Stimulated activated CD4-positive, alpha-beta T cell treated with anti-CD3 and anti-CD28 coated beads, TNF-alpha, amount 100 ng/mL, for 48 hours (primary cell): ENCODE measurements around the gene HSPB7.
"Not testable (repeated sequence)": the region's sequence is repeated elsewhere in the genome, so short reads cannot be mapped to it uniquely, and the experiment has no call there.

ENCODE experiments used
- DNase-seq, 3 donors: peaks; one replicate each; pipeline ENCODE4 v3.0.0-alpha.2; 2020; ENCODE audit warnings: low read depth in 3 of 3

The HSPB7 gene

DNA sequence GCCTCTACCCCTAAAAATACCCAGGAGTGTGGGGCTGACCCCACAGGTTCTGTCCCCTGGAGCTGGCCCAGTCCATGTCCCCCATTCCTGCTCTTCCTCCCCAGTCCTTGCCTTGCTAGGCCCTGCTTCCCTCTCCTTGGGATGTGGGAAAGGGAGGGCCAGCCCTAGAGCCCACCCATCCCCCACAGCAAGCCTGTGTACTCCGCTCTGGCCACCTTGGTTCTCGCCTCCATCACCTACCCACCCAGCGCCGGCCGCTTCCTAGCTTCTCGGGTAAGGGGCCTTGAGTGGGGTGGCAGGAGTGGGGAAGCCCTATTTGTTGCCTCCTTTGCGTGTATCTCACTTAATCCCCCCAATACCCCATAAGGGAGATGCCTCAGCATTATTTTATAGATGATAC lies 32.5 kb upstream of the HSPB7 start:
- DNase-seq, result no peak

DNA sequence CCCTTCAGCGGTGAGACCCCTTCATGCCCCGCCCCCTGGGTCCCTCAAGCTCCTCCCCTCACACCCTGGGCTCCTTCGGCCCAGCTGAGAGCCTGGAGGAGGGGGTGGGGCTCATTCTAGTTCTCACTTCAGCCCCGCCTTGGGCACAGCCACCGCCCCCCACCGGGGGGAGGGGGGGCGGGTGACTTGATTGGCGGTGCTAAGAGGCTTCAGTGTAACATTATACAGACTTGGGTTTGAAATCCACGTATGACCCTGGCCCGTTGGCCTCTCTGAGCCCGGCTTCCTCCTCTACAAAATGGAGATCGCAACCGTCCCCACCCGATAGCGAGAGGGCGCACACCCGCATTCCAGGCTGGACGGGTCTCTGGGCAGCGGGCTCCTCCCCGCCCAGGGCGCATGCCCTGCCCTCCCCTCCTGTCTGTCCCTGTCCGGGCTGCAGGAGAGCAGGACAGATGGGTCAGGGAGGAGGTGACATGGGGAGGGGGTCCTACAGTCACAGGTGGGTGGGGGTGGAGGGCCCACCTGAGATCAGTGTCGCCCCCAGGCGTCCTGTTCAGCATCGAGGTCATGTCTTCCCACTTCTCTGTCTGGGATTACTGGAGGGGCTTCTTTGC lies 30.8 kb upstream of the HSPB7 start:
- DNase-seq, result peak in 1 of 3 donors; percentile 41

DNA sequence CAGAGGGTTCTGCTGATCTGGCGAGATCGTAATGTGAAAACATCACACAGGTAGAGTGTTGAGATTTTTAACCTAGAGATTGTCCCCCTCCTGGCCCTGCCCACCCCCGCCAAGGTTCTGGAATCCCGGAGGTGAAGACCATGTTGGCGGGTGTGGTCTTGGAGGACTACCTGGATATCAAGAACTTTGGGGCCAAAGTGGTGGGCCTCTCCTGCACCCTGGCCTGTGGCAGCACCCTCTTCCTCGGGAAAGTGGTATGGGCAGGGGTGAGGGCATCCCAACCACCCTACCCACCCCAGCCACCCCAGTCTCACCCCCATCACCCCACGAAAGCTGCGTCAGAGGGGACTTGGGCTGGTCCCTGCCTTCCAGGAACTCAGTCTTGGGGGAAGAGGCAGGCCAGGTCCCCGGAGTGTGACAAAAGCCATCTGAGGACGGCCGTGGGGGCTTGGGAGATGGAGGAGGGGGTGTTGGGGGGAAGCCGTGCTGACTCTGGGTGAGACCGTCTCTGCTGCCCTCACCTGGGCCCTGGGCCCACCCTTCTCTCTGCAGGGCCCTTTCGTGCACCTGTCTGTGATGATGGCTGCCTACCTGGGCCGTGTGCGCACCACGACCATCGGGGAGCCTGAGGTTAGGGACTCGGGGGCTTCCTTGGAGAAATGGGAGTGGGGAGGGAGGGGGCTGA lies 30.1 kb upstream of the HSPB7 start:
- DNase-seq, result no peak

DNA sequence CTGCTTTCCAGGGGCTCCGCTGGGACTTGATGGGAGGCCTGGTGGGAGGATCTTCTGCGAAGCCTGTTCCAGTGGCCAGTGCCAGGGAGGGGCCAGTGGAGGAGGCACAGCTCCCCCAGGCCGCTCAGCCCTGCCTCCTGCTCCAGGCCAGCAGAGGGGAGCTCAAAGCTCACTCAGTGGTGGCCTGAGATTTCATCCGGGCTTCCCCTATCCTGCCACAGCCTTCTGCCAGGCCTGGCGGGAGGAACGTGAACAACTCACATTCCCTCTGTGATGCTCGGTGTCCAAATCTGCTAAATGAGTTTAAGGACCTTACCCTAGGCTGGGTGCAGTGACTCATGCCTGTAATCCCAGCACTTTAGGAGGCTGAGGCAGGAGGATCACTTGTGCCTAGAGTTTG lies 29.0 kb upstream of the HSPB7 start:
- no peak for DNase-seq

DNA sequence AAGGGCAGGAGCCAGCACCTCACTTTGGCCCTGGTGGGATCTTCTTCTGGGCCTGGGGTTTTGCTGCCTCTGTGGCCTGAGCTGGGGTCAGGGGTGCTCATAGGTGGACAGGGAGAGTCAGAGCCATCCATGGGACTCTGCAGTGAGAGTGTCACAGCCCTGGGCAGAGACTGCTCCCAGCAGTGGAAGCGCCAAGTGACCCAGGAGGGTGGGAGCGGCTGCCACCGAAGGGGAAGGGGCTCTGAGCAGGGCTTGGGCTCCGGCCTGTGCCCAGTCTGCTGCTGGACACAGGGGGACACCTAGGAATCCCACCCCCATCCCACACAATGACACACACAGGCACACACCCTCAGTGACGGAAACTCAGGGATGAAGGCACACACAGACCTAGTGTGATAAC lies 26.1 kb upstream of the HSPB7 start:
- DNase-seq, result no peak

DNA sequence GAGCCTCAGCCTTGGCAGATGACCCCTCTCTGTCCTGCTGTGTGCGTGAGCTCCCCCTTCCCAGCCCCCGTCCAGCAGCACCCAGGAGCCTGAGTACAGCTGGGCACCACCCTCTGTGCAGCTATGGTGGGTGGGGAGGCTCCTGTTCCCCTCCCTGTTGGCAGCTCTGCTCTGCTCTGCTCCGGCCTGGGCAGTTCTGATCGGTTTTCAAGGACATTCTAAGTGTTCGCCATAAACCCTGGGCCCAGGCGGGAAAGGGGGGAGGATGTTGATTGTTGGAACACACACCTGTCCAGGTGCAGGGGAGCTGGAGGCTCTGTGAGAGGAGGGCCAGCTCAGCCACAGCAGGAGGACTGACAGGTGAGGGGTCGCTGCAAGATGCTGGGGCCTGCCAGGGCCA lies 25.7 kb upstream of the HSPB7 start, which contains the start of gene CLCNKB:
Gene CLCNKB, plus strand, starts transcription at position 262 of the 400 bp plus-strand sequence. CDS start 711 bp downstream, outside the sequence.
- no peak for DNase-seq

DNA sequence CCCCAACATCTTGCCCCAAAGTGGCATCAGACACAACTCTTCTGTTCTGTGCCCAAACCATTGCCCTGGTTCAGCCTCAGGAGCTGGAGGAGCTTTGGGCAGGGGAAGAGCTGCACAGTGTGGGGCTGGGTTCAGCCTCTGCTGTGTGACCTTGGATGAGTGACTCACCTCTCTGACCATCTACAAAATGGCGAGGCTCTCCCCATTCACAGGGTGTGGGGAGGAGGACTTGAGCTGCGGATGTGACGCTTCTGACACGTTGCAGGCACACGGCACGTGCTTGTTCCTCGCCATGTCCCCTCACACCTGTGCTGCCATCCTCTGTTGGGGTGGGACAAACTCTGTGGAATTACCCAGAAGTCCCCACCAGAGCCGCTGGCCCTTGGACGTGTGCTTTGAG lies 24.8 kb upstream of the HSPB7 start:
- DNase-seq, result not testable (repeated sequence)

DNA sequence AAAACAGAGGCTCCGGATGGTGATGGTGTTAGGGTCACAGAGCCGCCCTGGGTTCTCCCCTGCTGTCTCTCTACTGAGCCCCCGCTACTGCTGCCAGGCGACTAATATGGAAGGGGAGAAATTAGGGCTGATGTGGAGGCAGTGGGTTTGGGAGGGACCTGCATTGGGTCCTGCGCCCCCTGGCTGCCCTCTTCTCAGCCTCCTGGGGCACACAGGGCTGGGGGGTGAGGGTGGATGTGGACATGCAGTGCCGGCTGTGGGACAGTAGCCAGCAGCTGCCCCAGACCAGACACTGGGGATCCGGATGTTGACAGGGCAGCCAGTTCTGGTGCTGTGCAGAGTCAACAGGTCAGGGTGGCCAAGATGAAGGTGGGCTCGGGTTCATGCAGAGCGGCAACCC lies 24.3 kb upstream of the HSPB7 start:
- no peak for DNase-seq

DNA sequence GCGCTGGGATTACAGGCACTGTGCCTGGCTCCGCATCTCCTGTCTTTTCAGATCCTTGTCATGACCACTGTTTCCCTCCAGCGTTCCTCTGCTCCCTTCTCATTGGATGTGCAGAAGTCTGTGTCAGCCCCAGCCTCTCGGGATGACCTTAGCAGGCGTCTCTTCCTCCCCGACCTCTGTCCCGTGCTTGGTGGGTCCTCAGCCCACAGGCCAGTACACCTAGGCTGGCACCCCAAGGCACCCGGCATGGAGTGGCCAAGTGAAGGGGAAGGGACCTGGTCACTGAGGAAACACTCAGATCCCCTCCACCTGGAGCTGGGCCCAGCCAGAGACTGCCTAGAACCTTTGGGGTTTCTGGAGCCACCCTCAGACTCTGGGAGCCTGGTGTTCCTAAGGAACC lies 23.4 kb upstream of the HSPB7 start:
- no peak for DNase-seq

DNA sequence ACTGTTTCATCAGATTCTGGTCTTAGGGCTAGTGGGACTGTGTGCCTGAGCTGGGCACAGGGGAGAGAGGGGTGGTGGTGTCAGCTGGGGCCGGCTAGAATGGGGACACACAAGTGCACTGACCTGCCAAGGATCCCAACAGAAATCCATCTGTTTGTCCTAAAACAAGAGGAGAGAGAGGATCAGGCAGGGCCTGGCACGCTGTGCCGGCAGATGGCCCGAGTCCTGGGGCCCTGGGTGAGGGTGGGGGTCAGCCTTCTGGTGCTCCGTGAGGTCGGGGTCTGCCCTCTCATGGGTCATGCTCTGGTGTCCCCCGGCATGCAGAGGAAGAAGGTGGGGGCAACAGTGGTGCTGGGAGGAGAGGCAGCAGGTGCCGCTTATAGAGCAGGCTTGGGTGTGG lies 22.0 kb upstream of the HSPB7 start:
- not testable (repeated sequence) for DNase-seq

DNA sequence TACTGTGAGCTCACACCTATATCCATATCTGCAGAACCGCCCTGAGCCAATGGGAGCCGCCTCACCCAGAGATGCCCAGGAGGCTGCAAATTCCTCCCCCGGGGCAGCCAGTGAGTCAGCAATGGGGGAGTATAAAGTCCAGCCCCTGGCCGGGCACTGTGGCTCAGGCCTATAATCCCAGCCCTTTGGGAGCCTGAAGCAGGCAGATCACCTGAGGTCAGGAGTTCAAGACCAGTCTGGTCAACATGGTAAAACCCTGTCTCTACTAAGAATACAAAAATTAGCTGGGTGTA lies 20.7 kb upstream of the HSPB7 start:
- no peak for DNase-seq

DNA sequence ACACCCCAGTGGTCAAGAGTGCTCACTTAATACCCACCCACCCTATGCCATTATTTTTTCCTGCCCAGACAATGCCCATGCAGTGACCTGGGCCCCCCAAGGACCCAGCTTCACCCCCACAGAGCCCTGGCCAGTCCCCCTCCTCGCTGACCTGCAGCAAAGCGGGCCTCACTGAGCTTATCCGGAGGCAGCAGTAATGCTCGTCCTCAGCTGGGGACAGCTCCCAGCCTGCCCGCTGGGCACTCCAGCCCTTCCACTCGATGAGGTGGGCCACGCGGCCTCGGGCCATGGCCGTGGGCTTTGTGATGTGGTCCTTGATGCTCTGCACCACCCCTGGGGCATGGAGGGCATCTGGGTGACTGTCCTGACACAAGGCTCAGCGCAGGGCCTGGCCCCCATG lies 18.6 kb upstream of the HSPB7 start:
- not testable (repeated sequence) for DNase-seq

DNA sequence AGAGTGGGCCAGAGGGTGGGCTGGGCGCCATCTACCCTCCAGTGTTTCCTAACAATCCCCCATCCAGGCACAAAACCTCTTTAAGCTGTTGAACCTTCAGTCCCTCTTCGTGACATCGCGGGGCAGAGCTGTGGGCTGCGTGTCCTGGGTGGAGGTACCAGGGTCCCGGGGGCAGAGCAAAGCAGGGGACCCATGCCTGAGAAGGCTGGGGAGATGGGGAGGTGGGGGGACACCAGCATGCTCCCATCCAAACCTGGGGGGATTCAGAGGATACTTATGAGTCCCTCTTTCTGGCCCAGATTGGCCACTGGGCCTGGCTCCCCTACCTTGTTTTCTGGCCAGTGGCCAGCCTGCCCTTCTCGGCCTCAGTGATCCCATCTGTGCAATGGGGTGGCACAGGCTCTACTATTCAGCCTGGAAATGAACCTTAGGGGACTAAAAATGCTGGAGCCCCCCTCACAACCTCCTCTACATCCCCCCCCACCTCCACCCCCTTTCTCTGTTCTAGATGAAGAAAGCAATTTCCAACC lies 15.3 kb upstream of the HSPB7 start:
- DNase-seq, result not testable (repeated sequence)

DNA sequence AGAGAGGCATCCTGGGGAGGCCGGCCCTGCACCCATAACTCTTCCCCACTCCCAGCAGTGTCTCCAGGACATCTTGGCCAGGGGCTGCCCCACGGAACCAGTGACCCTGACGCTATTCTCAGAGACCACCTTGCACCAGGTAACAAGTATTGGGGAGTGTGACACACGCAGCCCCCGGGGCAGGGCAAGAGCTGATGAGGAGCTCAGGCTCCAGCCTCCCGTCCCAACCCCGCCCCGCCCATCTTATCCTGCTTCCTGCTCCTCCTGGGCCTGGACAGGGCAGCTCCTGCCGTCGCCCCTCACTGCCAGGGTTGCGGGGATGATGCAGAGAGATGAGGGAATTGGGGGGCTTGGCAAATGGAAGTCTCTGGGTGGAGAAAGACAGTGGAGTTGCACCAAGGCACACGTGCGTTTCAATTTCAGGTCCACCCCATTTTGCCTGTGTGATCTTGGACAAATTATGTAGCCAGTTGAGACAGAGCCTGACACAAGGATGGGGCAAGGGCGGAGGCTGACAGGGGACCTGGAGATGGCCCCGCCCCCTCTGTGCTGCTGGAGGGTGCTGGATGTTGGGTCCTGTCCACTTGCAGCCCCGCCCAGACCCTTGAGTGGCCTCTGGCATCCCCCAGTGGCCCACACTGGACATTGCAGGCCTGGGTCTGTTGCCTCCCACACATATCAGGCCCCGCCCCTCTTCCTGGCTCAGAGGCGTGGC lies 14.7 kb upstream of the HSPB7 start:
- peak; percentile 44 to 51 (median 48) for DNase-seq

DNA sequence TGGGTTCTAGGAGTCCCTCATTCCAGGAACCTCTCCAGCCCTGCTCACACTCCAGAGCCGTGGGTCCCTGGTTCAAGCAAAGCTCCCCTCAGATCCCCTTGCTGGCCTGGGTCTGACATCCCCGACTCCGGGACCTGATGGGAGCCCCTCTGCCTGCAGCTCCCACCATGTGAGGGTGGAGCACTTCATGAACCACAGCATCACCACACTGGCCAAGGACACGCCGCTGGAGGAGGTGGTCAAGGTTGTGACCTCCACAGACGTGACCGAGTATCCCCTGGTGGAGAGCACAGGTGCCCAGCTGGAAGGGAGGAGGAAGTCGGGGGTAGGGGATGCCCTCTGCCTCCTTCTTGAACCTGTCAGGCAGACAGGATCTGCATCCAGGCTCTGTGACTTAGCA lies 13.7 kb upstream of the HSPB7 start:
- no peak for DNase-seq

DNA sequence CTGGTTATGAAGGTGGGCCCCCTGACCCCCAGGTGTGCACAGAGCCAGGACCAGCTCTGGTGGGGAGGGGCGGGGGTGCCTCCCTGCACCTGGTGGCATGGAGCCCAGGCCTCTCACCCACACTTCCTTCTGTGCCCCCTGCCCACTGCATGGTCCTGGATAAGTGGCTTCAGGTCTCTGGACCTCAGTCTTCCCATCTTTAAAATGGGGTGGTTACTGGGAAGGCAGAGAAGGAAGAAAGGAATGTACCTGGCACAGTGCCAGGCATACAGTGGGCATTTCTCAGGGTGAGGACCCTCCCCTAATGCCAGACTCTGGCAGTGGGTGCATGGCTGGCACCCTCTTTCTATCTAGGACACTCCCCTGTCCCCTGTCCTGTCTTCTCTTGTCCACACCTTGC lies 11.4 kb upstream of the HSPB7 start:
- DNase-seq, result no peak

DNA sequence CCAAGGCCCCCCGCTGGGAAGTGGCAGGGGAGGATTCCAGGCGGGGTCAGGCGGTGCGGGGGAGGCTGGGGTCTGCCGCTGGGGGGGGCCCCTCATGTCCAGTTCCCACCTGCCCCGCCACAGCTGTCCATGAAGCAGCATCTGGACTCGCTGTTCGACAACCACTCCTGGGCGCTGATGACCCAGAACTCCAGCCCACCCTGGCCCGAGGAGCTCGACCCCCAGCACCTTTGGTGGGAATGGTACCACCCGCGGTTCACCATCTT lies 11.1 kb upstream of the HSPB7 start:
- not testable (repeated sequence) for DNase-seq

DNA sequence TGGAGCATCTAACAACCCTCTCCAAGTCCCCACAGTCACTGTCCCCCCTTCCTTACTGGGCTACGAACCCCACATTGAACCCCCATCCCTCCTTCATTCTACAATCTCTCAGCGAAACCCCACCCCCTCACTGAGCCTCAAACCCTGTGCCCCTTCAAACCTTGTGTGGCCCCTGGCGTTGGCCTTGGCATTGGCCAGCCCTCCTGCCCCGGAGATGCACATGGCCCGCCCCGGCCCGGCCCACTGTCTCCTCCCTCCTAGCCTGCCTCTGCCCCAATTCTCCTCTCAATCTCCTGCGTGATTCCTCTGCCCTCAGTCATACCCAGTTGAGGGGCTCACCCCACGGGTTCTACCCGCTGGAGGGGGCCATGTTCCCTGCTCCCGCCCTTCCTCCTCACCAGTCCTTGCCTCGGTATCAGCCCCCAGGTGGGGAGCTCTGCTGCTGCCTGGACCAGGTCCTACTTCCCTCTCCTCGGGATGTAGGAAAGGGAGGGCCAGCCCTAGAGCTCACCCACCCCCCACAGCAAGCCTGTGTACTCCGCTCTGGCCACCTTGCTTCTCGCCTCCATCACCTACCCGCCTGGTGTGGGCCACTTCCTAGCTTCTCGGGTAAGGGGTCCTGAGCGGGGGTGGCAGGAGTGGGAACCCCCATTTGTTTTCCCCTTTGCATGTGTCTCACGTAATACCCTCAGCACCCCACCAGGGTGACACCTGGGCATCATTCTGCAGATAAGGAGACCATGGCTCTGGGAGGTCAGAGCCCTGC lies 10.6 kb upstream of the HSPB7 start:
- no peak for DNase-seq

DNA sequence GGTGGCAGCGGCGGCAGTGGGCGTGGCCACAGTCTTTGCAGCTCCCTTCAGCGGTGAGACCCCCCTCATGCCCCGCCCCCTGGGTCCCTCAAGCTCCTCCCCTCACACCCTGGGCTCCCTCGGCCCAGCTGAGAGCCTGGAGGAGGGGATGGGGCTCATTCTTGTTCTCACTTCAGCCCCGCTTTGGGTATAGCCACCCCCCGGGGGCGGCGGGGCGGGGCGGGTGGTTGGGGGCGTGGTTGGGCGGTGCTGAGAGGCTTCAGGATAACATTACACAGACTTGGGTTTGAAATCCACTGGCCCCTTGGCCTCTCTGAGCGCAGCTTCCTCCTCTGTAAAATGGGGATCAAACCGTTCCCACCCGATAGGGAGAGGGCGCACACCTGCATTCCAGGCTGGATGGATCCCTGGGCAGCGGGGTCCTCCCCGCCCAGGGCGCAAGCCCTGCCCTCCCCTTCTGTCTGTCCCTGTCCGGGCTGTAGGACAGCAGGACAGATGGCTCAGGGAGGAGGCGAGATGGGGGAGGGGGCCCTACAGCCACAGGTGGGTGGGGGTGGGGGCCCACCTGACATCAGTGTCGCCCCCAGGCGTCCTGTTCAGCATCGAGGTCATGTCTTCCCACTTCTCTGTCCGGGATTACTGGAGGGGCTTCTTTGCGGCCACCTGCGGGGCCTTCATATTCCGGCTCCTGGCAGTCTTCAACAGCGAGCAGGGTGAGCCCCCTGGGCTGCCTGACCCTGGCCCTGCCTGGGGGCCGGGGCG lies 9.1 kb upstream of the HSPB7 start:
- peak in 1 of 3 donors; percentile 31 for DNase-seq

DNA sequence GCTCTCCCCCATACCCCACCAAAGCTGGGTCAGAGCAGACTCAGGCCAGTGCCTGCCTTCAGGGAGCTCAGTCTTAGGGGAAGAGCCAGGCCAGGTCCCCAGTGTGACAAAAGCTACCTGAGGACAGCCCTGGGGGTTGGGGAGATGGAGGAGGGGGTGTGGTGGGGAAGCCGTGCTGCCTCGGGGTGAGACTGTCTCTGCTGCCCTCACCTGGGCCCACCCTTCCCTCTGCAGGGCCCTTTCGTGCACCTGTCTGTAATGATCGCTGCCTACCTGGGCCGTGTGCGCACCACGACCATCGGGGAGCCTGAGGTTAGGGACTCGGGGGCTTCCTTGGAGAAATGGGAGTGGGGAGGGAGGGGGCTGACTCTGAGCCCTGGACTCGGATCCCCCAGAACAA lies 8.5 kb upstream of the HSPB7 start:
- not testable (repeated sequence) for DNase-seq

DNA sequence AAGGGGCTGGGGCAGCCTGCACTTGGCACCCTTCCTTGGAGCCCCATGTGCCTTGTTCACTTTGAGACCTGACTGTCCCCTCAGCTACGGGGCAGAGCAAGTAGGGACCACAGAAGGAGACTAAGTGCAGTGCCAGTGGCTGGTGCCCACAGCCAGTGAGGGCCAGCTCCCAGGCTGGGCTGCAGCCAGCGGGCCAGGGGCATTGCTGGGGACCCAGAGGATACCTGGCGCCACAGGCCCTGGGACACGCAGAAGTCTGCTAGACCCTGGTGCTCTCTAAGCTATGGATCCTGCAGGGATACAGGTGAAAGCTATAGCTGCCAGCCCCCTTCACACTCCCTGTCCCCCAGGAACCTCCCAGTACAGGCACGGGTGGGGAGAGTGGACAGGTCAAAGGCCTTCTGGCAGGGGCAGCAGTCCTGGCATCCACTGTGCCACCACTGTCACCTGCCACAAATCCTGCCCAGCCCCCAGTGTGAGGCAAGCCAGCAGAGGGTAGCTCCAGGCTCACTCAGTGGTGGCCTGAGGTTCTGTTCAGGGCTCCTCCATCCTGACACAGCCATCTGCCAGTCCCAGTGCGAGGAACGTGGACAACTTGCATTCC lies 5.3 kb upstream of the HSPB7 start:
- DNase-seq, result no peak
